ENCODE data around the gene EIF1AX.

GRCh38 chrX:20173313-20173712 is 31.7 kb upstream of the EIF1AX start:
- no peak for TF ChIP-seq EZH2phosphoT487 (IDR thresholded peaks at IDR 0.05; ENCODE audit: borderline replicate concordance, low read length)
- TF ChIP-seq, protein P1, sequence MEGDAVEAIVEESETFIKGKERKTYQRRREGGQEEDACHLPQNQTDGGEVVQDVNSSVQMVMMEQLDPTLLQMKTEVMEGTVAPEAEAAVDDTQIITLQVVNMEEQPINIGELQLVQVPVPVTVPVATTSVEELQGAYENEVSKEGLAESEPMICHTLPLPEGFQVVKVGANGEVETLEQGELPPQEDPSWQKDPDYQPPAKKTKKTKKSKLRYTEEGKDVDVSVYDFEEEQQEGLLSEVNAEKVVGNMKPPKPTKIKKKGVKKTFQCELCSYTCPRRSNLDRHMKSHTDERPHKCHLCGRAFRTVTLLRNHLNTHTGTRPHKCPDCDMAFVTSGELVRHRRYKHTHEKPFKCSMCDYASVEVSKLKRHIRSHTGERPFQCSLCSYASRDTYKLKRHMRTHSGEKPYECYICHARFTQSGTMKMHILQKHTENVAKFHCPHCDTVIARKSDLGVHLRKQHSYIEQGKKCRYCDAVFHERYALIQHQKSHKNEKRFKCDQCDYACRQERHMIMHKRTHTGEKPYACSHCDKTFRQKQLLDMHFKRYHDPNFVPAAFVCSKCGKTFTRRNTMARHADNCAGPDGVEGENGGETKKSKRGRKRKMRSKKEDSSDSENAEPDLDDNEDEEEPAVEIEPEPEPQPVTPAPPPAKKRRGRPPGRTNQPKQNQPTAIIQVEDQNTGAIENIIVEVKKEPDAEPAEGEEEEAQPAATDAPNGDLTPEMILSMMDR (conservative IDR thresholded peaks at IDR 0.05; ENCODE audit: low read depth, low read length): no peak

All from PC-3 (cell line).